Hepatocyte (in vitro differentiated cells): ENCODE data around the gene ZSCAN20.

Experiments
- CTCF ChIP-seq: fragments of 200-600 bp; sonication (generic); IDR thresholded peaks from 2 replicates; pipeline ENCODE4 v1.5.1; 2016; ENCODE audit warnings: antibody characterized with exemption, mild to moderate bottlenecking; ENCODE audit not compliant: poor library complexity
- EZH2 ChIP-seq: fragments of 200-600 bp; sonication (generic); IDR thresholded peaks from 2 replicates; pipeline ENCODE4 v1.6.1; 2016; ENCODE audit warnings: antibody characterized with exemption, mild to moderate bottlenecking, borderline replicate concordance
- EZH2phosphoT487 ChIP-seq: fragments of 200-600 bp; sonication (generic); IDR thresholded peaks from one replicate; pipeline ENCODE4 v1.6.1; 2018; ENCODE audit warnings: antibody characterized with exemption, mild to moderate bottlenecking, low read depth, moderate library complexity; ENCODE audit not compliant: unreplicated experiment, severe bottlenecking

DNA sequence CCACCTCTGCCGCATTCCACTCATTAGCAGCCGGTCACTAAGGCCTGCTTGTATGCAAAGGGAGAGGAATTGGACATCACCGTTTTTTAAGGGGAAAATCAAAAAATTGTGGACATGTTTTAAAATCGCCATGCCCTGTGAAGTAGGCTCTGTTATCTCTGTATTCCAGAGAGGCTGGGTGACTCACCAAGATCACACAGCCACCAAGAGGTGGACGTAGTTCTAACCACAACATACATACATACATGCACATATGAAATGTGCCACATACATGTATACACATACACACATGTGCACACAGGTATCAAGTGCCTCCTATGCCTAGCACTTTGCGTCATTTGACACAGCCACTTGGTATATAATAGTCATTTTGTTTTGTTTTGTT lies 16.0 kb upstream of the ZSCAN20 start:
- TF ChIP-seq CTCF (no peak), EZH2 (no peak), EZH2phosphoT487 (no peak)
